ENCODE results near the gene SCD5. TPM values are rescaled to one million over a fixed set of nuclear protein-coding genes. Genes with fewer than 3 reads are reported as not detected.

SCD5 gene
- total RNA-seq, 4 donors from 2014 or later = 27.6 to 79.3 (median 55.3) TPM

DNA sequence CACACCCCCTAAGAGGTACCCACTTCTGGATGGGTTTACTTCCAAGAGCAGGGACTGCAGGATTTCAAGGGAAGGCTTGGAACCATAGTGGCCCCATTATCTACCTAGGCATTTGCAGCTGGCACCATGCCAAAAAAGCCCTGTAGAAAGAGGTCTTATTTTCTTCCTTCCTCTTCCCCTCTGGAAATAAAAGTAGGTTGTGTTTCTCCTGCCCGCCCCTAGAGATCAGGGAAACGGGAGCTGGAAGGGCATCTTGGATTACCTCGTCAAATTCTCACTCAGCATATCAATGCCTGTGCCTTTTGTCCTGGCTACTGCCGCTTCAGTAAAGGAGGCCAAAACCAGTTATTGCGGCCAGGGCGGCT lies 1.6 kb downstream of the SCD5 start:
- Histone ChIP-seq H3K27ac (peak overlapping the region in 2 of 4 donors; percentile 6 to 69), H3K27me3 (no peaks in the 10 kb centered on the region), H3K4me1 (peaks cover 0 to 51% (median 11%) of the 10 kb centered on the region in 4 donors), H3K9me3 (no peaks in the 10 kb centered on the region), H3K36me3 (no peaks in the 10 kb centered on the region), H3K4me3 (peak overlapping the region; percentile 51 to 93 (median 66))
- no peak for DNase-seq (ENCODE audit: low spot score in 2 of 2)
- 30 to 35% methylated on average over 6 of the region's 6 CpGs for WGBS, 2 donors
- TF ChIP-seq EP300 (IDR thresholded peaks at IDR 0.05) = no peak
- TF ChIP-seq, protein P1, sequence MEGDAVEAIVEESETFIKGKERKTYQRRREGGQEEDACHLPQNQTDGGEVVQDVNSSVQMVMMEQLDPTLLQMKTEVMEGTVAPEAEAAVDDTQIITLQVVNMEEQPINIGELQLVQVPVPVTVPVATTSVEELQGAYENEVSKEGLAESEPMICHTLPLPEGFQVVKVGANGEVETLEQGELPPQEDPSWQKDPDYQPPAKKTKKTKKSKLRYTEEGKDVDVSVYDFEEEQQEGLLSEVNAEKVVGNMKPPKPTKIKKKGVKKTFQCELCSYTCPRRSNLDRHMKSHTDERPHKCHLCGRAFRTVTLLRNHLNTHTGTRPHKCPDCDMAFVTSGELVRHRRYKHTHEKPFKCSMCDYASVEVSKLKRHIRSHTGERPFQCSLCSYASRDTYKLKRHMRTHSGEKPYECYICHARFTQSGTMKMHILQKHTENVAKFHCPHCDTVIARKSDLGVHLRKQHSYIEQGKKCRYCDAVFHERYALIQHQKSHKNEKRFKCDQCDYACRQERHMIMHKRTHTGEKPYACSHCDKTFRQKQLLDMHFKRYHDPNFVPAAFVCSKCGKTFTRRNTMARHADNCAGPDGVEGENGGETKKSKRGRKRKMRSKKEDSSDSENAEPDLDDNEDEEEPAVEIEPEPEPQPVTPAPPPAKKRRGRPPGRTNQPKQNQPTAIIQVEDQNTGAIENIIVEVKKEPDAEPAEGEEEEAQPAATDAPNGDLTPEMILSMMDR (IDR thresholded peaks at IDR 0.05) = no peak
- TF ChIP-seq POLR2A (IDR thresholded peaks at IDR 0.05) = no peak

DNA sequence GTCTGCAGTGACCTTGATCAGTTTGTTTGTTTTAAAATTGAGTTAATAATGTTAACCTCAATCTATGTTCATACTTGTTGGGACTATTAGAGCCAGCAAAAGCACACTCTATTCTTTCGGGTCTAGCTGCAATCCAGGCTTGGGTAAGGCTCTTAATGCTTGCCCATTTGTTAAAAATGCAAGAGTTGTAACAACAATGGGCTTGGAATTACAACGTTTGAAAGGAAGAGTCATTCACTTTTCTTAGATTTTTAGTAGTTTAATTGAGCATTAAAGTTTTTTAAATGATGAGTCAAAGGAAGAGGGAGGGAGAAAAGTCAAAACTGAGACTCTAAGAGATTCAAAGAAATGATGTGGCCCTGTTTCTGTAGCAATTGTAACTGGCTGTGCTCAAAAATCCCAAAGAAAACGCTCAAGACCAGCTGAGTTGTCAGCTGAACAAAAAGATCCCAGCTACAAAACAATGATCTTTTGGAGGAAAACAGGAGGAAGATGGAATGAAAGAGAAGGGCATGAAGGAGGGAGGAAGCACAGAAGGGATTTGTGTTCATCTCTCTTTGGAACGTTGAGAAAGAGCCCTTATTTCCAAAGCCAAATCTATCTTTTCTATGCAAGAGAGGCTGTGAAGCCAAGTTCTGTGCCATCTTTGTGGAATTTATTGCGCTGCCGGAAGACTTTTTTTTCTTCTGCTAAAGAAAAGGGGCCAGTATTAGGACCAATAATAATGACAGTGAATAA lies 5.5 kb downstream of the SCD5 start:
- Histone ChIP-seq H3K9me3 (no peaks in the 10 kb centered on the region), H3K36me3 (no peaks in the 10 kb centered on the region), H3K4me1 (peaks cover 0 to 79% (median 19%) of the 10 kb centered on the region in 4 donors), H3K27me3 (no peaks in the 10 kb centered on the region), H3K4me3 (no peak overlapping the region), H3K27ac (peak overlapping the region in 3 of 4 donors; percentile 34 to 79 (median 48))
- no peak for DNase-seq (ENCODE audit: low spot score in 2 of 2)
- WGBS, 2 donors = 27 to 33% methylated on average over 6 of the region's 6 CpGs
- TF ChIP-seq EP300 (IDR thresholded peaks at IDR 0.05) (no peak), POLR2A (IDR thresholded peaks at IDR 0.05) (no peak)
- TF ChIP-seq, protein P1 (IDR thresholded peaks at IDR 0.05) = no peak

DNA sequence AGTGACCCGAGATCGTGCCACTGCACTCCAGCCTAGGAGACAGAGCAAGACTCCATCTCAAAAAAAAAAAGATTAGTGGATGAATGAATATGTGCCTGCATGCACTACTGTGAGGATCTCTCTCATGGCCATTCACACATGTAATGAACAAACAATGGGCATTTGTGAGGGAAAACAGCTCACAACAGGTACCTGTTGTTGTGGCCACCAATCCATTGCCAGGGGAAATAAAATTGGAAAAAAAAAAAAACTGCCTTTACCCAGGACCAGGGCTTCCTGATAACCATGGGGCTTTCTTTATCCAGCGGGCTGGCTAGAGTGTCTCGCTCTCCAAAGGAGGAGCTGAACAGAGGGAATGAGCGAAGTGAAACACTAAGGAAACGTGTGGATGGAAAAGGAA lies 7.4 kb downstream of the SCD5 start:
- no peak overlapping the region for H3K4me3 ChIP-seq
- peaks cover 0 to 78% (median 18%) of the 10 kb centered on the region in 4 donors for H3K4me1 ChIP-seq
- 85 to 92% methylated on average over 6 of the region's 6 CpGs for WGBS, 2 donors
- H3K27me3 ChIP-seq = no peaks in the 10 kb centered on the region
- no peak for DNase-seq (ENCODE audit: low spot score in 2 of 2)
- H3K9me3 ChIP-seq = no peaks in the 10 kb centered on the region
- peak overlapping the region in 1 of 4 donors; percentile 46 for H3K27ac ChIP-seq
- no peaks in the 10 kb centered on the region for H3K36me3 ChIP-seq
- no peak for TF ChIP-seq POLR2A (IDR thresholded peaks at IDR 0.05)

DNA sequence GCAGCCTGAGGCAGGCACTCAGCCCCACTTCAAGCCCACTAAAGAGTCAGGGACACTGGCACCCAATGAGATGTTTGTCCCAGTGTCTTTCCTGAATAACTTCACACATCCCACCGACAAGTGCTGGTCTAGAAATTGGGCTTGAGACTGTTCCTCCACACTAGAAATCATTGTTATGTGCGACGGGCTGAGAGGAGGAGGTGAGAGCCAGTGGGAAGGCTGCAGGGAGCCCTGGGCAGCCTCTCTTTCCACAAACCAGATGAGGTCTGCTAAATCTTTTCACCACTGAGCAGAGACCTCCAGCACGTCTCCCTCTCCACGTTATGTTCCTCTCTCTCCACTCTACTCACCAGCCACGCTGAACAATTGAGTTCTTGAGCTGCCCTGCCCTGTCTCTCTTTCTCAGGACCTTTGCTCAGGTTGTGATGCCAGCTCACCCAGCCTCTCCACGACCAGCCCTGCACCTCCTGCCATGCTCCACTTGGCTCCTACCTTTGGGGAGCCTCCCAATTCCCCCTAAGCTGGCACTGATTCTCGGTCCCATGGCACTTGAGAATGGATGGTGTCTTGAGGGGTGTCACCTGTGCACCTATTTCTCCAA lies 8.4 kb downstream of the SCD5 start:
- Histone ChIP-seq H3K4me1 (peaks cover 0 to 88% (median 22%) of the 10 kb centered on the region in 4 donors), H3K4me3 (no peak overlapping the region), H3K9me3 (no peaks in the 10 kb centered on the region), H3K36me3 (no peaks in the 10 kb centered on the region), H3K27me3 (no peaks in the 10 kb centered on the region), H3K27ac (peak overlapping the region in 2 of 4 donors; percentile 42 to 71)
- 53 to 67% methylated on average over 8 of the region's 8 CpGs for WGBS, 2 donors
- DNase-seq (ENCODE audit: low spot score in 2 of 2) = no peak
- TF ChIP-seq POLR2A (IDR thresholded peaks at IDR 0.05) = no peak

DNA sequence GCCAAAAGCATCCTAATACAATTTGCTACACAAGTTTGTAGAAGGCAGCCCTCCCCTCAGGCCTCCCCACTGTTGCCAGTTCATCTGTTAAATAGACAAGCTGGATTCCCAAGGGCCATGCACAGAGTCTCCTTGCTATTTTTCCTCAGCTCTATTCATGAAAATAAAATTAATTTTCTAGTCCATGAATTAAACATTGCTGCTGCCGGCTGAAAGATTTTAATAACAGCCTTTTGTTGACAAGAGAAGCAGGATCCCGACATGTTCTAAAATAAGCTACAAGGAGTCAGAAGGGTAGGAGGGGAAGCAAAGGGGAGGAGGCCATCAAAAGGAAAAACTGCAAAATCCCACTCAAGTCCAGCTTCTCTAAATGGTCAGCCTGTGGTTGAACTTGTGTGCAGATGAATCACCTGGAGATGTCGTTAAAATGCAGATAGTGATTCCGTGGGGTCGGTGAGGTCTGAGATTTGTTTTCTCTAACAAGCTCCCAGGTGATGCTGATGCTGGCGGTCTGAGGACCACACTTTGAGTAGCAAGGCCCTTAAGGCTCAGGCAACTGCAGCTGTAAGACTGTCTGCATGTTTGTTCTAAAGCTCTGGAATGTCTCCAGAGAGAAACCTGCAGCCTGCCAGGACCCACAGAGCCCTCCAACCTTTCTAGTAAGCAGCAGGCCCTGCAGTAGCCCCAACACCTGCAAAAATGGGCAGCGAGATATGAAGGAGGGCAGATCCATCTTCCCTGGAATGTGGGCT lies 9.4 kb downstream of the SCD5 start:
- 43 to 44% methylated on average over 7 of the region's 7 CpGs for WGBS, 2 donors
- no peaks in the 10 kb centered on the region for H3K9me3 ChIP-seq
- DNase-seq (ENCODE audit: low spot score in 2 of 2) = no peak
- H3K4me3 ChIP-seq = no peak overlapping the region
- TF ChIP-seq EP300 (IDR thresholded peaks at IDR 0.05) (no peak), POLR2A (IDR thresholded peaks at IDR 0.05) (no peak)
- TF ChIP-seq, protein P1 (IDR thresholded peaks at IDR 0.05) = no peak
- no peaks in the 10 kb centered on the region for H3K27me3 ChIP-seq
- H3K27ac ChIP-seq = peak overlapping the region in 2 of 4 donors; percentile 42 to 71
- H3K4me1 ChIP-seq = peaks cover 0 to 96% (median 23%) of the 10 kb centered on the region in 4 donors
- H3K36me3 ChIP-seq = no peaks in the 10 kb centered on the region

DNA sequence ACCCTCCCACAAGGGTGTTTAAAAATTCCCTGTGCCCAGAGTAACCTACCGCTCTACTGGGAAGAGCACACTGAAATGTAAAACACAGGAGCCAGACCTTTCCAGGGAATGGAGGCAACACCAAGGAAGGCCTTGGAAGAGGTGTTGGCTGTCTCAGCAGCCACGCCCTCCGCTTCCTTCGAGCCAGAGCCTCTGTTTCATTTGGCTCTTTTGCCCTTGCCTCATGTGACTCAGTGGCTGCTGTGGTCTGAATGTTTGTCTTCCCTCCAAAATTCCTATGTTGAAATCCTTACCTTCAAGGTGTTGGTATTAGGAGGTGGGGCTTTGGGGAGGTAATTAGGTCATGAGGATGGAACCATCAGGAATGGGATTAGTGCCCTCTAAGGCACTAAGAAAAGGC lies 11.3 kb downstream of the SCD5 start:
- Histone ChIP-seq H3K27ac (no peak overlapping the region), H3K4me1 (peaks cover 0 to 88% (median 16%) of the 10 kb centered on the region in 4 donors), H3K4me3 (no peak overlapping the region), H3K36me3 (no peaks in the 10 kb centered on the region), H3K9me3 (no peaks in the 10 kb centered on the region), H3K27me3 (no peaks in the 10 kb centered on the region)
- TF ChIP-seq, protein P1 (IDR thresholded peaks at IDR 0.05) = no peak
- TF ChIP-seq EP300 (IDR thresholded peaks at IDR 0.05) (no peak), POLR2A (IDR thresholded peaks at IDR 0.05) (no peak)
- no peak for DNase-seq (ENCODE audit: low spot score in 2 of 2)
- WGBS, 2 donors = 77 to 81% methylated on average over 4 of the region's 4 CpGs

All from tibial nerve (tissue), 4 donors.